ENCODE data around the gene CCDC85A.
"Not testable (repeated sequence)": the region's sequence is repeated elsewhere in the genome, so short reads cannot be mapped to it uniquely, and the experiment has no call there.

The CCDC85A gene
- total RNA-seq = 0 reads per million in 2 donors

DNA sequence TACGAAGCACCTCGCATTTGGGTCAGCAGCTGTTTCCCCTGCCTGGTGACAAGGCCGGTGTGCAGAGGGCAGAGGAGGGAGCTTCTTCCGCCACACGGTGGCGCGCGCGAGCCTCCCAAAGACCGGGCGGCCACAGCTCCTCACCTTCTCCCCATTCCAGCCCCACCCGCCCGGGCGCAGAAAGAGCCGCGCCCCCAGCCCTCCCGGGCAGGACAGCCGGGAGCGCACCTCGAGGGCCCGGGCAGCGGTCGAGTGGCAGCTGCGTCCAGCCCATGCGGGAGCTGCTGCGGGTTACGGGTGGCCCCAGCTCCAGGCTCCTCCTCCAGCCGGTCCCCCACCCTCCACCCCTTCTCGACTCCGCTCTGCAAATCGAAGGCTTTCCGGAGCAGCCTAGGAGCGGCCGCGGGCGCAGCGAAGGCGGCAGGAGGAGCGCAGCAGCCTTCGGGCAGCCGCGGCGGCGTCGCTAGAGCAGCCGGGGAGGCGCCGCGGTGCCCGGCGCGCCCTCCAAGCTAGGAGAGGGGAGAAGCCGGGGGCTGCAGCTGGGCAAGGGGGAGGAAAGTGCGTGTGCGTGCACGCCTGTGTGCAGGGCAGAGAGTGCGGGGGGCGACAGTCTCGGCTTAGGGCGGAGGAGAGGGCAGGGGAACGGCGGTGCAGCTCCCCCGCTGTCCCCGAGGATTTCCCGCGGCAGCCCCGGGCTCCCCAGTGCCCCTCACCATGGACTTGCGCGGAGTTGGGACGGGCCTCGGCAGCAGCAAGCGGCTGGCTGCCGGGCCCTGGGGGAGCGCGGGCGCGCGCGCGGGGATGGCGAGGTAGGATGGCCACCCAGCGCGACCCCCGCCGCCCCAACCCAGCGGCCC lies at the start of gene CCDC85A:
TSS of gene CCDC85A (plus strand) at position 348 of the 857 bp plus-strand sequence. CDS start 635 bp downstream, outside the sequence.
- DNase-seq = peak; percentile 24

DNA sequence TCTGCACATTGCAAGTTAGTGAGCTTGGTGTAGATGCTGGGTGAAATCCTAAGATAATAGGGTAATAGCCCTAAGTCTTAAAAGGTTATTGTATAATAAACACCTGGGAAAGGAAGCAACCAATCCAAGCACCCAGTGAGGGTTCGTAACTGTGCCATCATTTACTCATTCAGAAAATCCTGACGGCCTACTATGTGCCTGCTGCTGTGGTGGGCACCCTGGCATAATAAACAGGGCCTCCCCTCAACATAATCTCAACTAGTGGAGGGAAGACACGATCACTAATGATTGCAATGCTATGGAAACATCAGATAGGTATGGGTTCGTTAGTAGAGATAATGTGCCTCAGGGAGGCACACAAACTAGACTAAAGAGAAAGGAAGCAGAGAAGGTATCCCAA lies 48.9 kb upstream of the CCDC85A start:
- no peak for DNase-seq

DNA sequence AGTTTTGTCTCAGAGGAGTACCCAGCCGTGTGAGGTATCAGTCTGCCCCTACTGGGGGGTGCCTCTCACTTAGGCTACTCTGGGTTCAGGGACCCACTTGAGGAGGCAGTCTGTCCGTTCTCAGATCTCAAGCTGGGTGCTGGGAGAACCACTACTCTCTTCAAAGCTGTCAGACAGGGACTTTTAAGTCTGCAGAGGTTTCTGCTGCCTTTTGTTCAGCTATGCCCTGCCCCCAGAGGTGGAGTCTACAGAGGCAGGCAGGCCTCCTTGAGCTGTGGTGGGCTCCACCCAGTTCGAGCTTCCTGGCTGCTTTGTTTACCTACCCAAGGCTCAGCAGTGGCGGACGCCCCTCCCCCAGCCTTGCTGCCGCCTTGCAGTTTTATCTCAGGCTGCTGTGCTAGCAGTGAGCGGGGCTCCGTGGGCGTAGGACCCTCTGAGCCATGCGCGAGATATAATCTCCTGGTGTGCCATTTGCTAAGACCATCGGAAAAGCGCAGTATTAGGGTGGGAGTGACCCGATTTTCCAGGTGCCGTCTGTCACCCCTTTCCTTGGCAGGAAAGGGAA lies 41.2 kb upstream of the CCDC85A start:
- not testable (repeated sequence) for DNase-seq

DNA sequence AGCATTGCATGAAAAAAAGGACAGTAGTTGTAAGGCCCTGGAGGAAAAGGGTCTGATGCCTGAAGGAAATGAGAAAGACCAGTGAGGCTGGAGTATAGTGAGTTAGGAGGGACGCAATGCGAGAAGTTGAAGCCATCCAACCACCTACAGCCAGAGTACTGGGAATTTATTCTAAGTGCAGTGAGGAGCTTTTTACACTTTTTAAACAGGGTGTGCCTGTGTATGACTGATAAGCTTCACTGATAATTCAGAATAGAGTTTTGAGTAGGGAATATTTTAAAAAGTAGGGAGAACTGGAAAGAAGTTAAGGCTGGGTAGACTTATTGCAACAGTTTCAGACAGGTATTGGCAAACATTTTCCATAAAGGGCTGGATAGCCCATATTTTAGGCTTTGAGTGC lies 35.9 kb upstream of the CCDC85A start:
- DNase-seq = no peak

DNA sequence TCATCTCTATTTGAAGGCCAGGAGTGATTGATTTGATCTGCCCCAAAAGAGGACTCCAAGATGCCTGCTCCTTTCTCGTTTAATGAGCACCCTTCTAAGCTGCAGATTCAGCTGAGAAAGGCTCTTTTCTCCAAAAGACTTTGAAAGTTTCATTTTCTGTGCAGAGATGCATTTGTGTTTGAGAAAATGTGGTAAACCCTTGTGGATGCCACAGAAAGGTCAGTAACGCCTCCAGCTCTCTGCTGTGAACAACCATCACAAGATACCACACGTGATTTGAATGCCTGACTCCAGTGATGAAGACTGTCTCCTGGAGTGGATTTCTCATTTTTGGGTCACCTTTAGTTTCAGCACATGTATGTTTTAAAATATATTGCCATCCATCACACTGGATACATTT lies 35.0 kb upstream of the CCDC85A start:
- no peak for DNase-seq

DNA sequence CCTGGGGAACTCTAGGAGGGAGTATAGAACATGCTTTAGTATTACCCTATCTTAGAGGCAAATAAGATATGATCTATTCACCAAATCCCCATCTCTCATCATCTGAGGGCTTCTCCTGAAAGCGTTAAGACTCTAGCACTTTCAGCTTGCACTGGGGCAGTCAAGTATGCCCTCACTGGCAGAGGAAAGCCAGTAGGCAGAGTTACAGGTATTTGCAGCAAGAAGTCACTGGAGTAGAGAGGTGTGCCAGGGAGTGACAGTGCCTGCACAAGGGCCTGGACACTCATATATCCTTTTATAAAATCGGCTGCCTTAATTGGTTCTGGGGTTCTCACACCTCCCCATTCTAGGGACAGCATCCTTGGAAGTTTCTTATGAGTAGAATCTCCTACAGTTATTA lies 31.9 kb upstream of the CCDC85A start:
- DNase-seq = no peak

DNA sequence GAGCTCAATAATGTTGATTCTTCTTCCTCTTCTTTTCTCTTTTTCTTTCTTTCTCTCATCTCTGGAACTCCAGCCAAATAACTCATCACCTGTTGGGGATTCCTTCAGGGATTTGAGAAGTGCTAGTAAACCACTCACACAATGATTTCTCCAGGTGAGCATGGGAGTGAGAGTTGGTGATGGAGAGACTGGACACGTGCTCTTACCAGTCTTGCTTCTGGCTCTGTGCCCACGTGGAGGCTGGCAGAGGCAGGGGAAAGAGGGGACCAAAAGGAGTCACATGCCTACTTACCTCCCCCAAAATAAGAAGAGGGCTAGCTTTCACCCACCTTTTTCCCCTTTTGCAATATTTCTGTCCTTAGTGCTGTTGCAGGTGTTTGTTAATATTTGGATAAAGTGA lies 28.6 kb upstream of the CCDC85A start:
- DNase-seq = no peak

DNA sequence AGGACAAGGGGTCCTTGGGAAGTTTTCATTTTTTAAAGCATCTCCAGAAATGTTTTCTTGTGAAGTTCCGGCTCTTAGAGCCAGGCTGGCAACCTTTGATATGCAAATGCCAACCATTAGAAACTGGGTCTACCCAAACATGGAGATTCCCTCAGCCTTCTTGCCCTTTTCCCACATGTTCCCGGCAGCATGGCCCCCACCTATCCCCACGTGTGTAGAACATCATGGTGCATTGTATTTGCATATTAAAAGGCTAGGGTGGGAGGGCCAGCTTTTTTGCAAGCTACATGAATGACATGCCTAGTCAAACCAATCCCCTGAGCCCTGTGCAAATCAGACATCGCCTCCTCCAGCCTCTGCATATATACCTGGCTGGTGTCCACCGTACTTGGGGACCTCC lies 23.9 kb upstream of the CCDC85A start:
- not testable (repeated sequence) for DNase-seq

DNA sequence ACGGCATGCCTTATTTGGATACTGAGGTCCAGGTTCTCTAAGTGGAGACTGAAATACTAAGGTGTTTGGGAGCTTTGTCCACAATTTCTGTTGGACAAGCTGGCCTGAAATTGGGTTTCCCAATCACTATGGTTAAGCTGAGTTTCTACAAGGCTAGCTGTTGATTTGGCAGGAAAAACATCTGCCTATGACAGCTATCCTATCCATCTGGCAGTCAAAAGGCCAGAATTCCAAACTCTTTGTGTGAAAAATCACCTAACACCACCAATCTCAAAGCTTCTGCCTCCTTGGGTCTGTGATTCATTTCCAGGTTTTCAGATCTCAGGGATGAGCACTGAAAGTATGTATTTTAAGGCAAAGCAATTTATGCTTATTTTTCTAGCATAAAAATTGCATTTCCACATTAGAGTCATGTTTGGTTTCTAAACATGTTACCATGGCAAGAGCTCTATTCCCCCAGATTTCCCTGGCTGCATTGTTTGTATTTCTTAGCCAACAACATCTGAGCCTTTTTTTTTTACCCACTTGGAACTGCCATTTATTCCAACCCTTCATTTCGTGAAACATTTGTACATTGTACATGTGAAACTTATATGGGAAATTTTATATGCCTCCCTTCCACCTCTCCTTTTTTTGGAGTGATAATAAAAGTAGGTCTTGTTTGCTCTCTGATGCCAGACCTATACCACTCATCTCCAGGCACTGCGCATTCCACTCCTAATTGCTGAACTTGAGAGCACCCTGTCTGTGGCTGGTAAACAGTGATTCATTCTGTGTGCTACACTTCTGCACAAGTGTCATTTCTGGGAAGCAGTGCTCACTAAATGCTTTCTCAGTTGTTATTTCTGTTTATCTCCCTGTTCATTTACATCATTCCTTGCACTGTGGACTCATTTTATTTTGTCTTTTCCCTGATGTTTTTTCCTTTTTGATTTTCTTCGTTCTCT lies 15.9 kb upstream of the CCDC85A start:
- DNase-seq = no peak

DNA sequence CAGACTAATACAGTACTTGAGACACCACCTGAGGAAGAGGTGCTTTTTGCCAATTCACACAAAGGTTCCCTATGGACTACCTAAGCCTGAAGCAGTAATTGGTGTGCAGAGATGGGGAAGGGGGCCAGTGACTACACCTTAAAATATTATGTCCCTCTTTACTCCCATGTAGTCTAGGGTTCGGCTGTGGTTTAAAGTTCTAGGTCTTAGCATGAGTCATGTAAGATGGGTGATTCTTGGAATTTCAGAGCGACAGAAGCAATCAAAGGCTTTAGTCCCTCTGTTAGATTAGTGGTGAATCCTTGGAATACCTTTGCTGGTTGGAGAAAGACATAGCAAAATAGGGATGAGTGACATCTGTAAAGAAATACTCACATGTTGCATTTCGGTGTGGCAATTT lies 14.3 kb upstream of the CCDC85A start:
- DNase-seq = no peak

DNA sequence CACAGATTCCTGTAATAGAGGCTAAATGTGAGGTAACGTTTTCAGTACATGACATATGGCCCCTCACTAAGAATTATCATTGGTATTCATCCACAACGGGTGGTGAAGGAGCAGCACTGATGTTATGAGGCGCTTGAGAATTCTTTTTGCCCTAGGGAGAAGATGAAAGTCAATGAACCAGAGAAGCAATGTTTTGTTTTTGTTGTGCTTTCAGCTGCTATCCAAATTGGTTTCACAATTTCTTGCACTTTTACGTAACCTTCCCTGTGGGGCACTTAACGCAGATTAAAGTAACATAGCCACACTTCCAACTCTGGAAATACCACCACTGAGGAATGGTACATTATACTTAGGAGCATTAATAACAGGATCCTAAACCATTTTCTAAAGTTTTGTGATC lies 13.3 kb upstream of the CCDC85A start:
- DNase-seq = no peak

DNA sequence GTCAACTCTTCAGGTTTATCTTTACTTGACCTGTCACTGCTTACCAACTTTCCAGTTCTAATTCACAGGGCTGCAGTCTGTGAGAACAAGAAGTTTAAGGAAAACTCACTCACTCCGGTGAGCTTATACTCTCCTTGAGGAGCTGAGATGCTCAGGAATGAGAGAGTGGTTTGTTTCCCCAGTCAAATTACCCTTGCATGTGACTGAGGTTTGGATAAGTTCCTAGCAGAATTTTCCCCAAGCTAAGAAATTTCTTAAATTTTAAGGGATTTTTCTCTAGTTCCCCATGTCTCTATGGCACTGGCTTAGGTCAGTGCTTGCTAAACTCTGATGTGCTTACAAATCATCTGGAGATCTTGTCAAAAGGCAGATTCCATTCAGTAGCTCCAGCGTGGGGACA lies 12.8 kb upstream of the CCDC85A start:
- DNase-seq = no peak

DNA sequence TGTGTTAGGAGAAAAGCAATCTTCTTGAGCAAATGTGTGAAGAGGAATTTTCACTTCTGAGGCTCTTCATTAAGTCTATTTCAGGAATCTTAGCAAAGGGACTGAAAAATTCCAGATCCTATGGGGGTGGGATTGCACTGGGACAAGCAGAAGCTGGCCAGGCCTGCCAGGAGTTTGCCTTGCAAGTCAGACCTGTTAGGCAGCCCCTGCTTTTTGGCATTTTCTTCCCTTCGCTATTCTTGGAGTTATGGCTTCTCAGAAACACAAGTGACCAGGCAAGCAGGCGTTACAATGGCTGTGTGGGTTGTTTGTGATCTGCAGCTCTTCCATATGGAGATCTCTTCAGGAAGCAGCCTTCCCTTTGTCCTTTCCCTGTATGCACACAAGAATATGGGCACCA lies 8.0 kb upstream of the CCDC85A start:
- no peak for DNase-seq

DNA sequence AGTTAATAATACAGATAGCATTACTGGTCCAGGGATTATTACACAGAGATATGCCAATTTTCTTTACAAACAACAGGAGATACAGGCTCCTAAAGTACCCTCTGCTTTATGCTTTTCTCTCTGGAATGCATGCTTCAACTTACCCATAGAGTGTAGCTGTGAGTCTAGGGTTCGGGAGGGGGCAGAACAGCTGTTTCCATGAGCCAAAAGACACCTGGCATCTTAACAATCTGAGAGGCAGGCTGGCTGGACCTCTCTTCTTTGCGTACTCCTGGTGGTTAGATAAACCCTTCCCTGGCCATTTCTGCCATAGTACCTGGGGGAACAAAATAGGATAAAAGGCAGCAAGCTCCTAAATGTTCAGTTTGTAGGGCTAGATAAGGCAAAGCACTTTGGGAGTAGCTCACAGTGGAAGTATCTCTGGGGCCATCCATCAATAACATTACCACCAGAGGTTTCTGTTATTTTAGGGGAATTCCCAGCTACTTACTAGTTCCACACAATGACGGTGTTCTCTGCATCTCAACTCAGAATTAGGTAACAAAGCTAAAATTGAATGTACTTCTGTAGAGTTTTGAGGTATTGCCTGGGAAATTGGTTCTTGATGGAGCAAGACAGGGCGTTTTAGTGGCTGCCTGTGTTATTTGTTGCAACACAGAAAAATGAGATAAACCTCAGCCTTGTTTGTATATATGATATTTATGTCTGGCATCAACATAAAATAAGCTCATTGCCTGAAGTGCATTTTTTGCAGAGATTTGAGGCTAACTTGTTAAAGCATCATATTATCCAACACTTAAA lies 6.2 kb upstream of the CCDC85A start:
- DNase-seq = no peak

DNA sequence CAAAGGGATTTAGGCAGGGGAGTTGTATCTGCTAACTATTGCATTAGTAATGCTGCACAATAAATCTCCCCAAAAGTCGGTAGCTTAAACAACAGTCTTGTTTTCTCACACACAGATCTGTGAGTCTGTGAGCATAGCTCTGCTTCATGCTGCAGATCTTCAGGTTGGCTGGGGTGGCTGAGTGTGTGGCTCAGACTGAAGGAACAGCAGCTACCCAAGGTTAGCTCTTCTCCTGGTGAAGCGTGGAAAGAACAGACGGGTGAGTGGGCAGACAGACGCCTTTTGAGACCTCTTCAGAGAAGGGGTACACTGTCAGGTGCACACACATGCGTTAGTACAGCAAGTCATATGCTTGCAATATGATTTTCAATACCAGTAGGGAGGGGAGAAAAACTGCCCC lies 3.9 kb upstream of the CCDC85A start:
- no peak for DNase-seq

DNA sequence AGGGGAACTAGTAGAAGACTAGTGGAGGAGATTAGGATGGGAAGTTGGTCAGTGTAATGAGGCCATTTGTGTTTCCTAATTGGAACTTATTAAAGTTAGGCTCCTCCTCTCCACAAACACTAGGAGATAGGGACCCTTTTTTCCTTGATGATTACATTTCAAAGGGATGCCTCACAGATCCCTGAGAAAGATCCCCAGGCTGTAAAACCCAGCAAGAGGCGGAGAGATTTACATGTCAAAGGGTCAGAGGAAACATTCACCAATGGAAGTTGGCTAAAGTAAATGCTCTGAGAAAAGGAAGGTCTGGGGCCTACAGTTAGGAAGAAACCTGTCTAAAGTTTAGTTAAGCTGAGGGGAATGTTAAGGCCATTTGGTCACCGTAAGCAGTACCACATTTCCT lies 1.4 kb upstream of the CCDC85A start:
- DNase-seq = no peak

DNA sequence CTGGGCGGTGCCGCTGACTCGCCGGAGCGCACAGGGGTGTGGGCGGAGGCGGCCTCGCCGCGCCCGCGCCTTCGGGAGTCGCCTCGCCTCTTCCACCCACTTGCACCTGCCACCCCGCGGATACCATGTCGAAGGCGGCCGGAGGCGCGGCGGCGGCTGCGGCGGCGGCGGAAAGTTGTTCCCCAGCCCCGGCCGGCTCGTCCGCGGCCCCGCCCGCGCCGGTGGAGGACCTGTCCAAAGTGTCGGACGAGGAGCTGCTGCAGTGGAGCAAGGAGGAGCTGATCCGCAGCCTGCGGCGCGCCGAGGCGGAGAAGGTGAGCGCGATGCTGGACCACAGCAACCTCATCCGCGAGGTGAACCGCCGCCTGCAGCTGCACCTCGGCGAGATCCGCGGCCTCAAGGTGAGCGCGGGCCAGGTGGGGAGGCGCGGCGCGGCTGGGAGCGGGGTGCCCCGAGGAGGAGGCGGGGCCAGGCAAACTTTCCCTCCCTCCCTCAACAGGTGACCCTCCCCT lies 766 bp downstream of the CCDC85A start:
- no peak for DNase-seq

DNA sequence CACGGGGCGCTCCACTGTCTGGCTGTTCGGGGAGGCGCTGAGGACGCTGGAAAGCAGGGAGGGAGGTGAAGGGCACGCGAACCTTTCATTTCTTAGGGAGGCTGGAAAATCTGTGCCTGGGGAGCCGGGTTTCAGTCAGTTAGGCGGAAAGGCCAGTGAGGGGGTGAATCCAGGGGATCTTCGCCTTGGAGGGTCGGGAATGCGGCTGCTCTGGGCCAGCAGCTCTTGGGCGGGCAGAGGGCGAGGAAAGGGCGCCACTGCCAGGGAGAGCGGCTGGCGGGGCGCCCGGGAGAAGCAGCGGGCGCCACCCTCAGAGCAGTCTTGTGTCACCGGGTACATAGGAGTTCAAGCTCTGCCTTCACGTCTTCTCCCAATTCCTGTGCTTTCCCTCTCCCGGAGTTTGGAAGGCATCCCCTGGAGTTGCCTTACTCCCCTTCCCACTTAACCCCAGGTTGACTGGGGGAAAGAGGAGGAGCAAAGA lies 1.4 kb downstream of the CCDC85A start:
- no peak for DNase-seq

DNA sequence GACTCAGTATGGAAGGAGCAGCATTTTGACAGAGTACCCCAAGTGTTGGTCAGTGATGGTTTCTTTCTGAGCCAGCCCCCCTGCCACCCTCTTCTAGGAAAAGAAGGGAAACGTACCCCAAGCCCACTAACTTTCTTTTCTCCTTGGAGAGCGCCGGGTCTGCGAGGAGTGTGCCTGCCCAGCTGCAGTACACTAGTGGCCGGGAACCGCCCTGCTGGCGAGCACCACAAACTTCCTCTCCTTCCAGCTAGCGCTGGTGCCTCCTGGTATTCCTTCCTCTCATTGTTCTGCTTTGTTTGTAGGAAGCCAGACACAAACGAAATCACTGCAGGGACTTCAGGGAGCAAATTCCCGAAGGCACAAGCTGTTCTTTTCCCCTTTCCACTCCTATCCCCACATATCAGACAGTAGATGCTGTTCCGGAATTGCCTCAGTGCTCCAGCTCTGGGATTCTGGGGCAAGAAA lies 1.8 kb downstream of the CCDC85A start:
- DNase-seq = no peak

DNA sequence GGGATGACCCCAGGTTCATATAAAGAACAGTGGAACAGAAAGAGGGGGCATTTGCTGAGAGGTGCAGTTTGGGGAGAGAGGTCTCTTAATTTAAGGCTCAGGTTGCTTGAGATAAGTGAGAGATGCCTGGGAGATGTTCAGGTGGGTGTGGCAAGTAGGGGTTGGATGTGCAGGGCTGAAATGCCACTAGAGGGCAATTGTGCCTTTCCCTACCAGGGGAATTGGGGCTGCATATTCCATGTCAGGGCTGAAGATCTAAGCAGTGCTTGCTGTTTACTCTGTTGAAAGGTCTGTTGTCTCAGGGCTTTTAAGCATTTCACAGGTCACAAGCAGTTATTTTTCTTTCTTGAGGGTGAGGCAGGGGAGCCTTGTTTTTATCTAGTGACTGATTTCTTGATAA lies 7.8 kb downstream of the CCDC85A start:
- no peak for DNase-seq

DNA sequence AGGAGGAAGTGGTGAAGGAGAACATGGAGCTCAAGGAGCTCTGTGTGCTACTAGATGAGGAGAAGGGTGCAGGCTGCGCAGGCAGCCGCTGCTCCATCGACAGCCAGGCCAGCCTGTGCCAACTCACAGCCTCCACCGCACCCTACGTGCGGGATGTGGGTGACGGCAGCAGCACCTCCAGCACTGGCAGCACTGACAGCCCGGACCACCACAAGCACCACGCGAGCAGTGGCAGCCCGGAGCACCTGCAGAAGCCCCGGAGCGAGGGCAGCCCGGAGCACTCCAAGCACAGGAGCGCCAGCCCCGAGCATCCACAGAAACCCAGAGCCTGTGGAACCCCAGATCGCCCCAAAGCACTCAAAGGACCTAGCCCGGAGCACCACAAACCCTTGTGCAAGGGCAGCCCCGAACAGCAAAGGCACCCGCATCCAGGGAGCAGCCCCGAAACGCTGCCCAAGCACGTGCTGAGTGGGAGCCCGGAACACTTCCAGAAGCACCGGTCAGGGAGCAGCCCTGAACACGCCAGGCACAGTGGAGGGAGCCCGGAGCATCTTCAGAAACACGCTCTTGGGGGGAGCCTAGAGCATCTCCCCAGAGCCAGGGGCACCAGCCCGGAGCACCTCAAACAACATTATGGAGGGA lies 9.0 kb downstream of the CCDC85A start:
- DNase-seq = no peak

DNA sequence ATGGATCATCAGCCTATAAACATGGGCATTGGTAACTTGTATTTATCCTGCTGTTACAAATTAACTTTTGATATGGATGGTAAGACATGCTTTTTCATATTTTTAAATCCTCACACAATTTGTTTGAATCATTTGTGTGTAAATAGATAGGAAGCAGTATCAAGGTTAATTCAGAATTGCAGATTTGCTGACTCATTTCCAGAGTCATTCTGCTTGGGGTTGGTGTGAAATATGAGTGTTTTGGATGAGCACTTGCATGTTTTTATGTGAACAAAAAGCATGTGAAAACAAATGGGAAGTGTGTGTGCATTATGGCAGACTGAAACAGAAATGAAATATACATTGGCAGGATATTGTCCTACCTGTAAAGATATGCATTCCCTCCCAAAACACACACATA lies 11.8 kb downstream of the CCDC85A start:
- DNase-seq = no peak
